HL-60/S4 treated with retinoic acid at 250 ng/mL for 4 days and 3 days (cell line): ENCODE results near the gene LCNL1.

ENCODE experiments used
- in situ Hi-C: fragments of 300-500 bp; cut with MboI; formaldehyde crosslinking; loops from 2 replicates; pipeline ENCODE4 v1.7.0; 2022; ENCODE audit warnings: low sequenced_read_pairs

The LCNL1 gene

DNA sequence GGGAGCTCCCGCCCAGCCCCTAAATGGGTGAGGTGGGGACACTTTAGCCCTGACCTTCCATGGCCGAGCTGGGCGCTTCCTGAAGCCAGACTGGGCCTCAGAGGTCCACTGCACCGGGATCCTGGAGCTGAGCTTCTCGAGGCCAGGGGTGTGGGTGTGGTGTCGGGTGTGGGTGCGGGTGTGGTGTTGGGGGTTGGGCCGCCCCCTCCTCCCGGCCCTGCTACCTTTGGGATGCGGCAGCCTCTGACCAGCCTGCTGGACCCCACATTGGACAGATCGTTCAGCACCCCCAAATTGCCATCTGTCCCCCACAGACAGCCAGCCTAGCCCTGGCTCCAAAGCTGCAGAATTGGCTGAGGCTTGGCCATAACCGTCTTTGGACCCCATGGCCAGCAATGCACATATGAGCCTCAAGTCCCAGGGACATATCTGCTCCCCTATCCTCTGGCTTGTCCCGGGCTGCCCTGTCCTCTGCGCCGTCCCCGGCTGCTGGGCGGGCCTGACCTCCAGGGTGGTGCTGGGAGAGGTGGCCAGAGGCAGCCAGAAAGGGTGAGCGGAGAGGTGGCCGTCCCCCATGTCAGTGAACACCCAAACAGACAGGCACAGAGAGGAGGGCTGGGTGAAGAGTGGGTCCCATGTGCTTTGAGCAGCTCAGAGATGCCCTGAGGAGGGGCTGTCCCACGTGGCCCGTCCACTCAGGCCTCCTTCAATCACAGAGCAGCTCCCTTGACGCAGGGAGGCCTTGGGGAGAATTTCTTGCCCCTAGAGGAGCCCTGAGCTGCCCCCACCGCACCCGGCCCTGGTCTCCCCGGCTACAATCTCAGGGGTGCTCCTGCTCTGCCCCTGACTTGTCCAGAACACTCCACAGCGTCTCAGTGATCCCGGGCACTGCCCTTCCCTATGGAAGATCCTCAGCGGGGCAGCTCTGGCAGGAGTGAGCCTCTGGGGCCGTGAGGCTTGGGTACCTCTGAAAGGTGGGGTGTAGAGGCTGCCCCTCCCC, 8.9 kb upstream of the LCNL1 start:
- in situ Hi-C loops: no loop called here

- in situ Hi-C loops: no loop called here
Measured at GRCh38 chr9:136974817-136975535, 7.8 kb upstream of the LCNL1 start.

GRCh38 chr9:136975644-136976043, 7.1 kb upstream of the LCNL1 start:
- in situ Hi-C loops: no loop called here

DNA sequence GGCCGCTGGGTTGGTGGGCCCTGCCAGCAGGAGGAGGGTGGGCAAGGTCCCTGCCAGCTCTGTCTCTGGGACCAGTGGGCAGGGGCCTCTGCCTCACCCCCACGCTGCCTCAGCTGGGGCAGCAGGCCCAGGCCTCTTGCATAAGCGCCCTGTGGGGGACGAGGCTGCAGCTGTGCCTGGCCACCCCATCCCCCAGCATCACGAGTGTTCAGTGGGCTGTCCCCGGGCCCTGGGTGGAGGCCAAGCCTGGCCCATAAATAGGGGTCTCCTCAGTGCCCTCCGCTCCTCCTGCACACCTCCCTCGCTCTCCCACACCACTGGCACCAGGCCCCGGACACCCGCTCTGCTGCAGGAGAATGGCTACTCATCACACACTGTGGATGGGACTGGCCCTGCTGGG, 5.6 kb upstream of the LCNL1 start, which contains the start of gene PTGDS:
PTGDS (plus strand) TSS at position 282 of the 400 bp plus-strand sequence; CDS start at position 357, 75 bp downstream.
- in situ Hi-C loops: no loop called here

- in situ Hi-C loops: no loop called here
Measured at GRCh38 chr9:136977649-136978072, 5.1 kb upstream of the LCNL1 start.

- in situ Hi-C loops: no loop called here
Measured at GRCh38 chr9:136978073-136978864, 4.5 kb upstream of the LCNL1 start.

DNA sequence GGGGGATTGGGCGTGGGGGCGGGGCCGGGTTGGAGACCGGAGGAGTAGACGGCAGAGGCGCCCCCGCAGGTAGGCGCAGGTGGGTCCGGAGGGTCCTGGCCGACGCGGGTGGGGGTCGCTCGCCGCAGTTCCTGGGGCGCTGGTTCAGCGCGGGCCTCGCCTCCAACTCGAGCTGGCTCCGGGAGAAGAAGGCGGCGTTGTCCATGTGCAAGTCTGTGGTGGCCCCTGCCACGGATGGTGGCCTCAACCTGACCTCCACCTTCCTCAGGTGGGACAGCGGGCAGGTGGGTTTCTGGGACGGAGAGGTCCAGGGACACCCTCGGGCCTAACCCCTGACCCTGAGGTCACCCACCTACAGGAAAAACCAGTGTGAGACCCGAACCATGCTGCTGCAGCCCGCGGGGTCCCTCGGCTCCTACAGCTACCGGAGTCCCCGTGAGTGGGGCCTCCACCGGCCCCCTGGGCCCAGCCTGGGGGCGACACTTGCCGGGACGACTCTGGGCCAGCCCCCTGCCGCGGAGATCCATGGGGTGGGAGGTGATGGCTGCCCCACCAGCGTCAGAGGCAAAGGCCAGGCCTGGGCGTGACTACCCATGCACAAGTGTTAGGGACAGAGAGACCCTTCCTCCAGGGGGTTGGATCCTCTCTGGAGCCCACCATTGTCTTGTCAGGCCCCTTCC, 3.8 kb upstream of the LCNL1 start:
- in situ Hi-C loops: no loop called here

DNA sequence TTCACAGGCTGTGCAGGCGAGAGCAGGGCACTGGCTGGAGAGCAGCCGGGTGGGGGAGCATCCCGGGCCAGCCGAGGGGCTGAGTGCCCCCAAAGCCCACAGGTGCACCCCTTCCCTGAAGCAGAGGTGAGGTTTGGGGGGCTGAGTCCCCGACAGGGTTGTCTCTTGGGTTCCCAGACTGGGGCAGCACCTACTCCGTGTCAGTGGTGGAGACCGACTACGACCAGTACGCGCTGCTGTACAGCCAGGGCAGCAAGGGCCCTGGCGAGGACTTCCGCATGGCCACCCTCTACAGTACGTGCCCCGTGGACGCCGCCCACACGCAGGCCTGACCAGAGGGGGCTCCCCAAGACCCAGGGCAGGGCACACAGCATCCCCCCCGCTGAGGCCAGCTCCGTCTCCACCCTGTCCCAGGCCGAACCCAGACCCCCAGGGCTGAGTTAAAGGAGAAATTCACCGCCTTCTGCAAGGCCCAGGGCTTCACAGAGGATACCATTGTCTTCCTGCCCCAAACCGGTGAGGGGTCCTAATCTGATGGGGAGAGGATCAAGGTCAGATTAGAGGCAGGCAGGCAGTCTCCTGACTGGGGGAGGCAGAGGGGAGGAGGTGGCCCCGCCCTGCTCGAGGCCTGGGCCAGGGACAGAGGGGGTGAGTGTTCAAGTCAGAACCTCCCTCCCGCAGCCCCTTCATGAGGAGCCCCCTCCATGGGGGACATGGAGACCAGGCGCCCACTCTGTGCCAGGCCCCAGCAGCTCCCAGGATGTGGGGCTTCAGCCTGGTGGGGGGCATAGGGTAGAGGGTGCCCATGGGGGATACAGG, 2.8 kb upstream of the LCNL1 start:
- in situ Hi-C loops: no loop called here

GRCh38 chr9:136980669-136981478, 1.9 kb upstream of the LCNL1 start:
- in situ Hi-C loops: no loop called here

- in situ Hi-C loops: no loop called here
Measured at GRCh38 chr9:136981588-136982231, 1.1 kb upstream of the LCNL1 start.

GRCh38 chr9:136983167-136983566, 374 bp downstream of the LCNL1 start:
- in situ Hi-C loops: no loop called here

DNA sequence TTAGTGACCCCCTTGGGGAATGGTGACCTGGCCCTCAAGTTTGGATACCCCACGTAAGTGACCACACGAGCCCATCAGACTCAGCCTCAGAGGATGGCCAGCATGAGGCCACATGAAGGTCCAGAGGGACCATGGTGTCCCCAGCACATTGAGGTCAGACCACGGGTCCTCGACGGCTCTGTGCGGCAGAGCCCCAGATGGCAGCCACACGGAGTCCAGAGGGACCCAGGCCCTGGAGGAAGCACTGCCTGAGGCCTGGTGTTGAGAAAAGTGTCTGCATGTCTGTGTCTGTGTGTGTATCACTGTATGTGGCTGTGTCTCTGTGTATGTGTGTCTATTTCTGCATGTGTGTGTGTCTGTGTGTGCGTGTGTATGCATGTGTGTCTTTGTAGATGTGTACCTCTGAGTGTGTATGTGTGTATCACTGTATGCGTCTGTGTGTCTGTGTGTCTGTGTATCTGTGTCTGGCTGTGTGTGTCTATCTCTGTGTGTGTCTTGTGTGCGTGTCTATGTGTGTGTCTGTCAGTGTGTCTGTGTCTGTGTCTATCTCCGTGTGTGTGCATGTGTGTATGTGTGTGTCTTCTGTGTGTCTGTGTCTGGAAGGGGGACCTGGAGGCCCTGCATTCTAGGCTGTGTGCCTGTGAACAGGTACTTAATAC, 992 bp downstream of the LCNL1 start:
- in situ Hi-C loops: no loop called here

GRCh38 chr9:136984464-136985026, 1.8 kb downstream of the LCNL1 start:
- in situ Hi-C loops: no loop called here

DNA sequence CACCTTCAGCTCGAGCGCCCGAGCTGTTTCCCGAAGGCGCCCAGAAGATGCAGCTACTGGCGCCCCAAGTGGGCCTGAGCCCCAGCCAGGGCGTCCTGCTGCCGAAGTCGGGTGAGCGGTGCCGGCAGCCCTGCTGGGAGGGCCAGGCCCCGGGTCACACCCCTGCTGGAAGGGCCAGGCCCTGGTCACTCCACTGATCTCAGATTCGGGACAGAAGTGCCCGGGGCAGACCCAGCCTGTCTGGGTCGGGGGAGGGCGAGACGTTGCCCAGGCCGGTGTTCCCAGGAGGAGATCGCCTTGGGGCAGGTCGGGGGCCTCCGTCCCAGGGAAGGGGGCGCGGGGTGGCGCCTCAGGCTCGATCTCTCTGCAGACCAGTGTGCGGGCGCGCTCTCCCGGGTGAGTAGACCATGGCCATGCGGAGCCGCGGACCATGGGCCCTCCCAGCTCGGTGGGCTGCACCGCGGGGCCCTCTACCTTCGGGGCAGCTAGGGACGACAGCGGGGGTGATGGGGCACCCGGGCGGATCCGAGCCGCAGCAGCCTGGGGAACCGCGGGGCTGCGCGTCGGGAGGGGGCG, 2.3 kb downstream of the LCNL1 start:
- in situ Hi-C loops: no loop called here

DNA sequence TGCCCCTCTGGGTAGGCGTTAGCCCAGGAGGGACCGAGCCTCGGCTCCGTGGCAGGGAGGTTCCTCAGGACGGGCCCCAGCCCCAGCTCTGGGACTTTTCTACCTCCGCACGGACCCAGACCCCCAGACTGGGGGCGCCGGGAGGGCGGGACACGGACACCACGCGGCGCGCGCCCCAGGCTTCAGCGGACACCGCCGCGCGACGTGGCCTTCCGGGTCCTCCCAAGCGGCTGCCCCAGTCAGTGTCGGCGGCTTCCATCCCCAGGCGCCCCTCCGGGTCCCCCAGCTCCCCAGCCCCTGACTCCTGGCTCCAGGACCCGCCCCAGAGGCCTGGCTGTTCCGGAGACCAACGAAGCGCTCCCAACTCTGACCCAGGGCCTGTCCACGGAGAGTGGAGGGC, 3.1 kb downstream of the LCNL1 start:
- in situ Hi-C loops: no loop called here

DNA sequence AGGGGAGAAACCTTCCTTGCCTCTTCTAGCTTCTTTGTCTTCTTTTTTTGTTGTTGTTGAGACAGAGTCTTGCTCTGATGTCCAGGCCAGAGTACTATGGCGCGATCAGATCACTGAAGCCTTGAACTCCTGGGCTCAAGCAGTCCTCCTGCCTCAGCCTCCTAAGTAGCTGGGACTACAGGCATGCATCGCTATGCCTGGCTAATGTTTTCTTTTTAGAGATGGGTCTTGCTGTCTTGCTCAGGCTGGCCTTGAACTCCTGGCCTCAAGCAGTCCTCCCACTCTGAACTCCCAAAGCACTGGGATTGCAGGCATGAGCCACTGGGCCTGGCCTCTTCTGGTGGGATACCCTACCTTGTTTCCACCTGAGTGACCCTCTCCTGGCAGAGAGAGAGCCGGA, 6.1 kb downstream of the LCNL1 start:
- in situ Hi-C loops: no loop called here
